ENCODE measurements around the gene TEAD2. TPM values are rescaled to one million over a fixed set of nuclear protein-coding genes. Genes with fewer than 3 reads are reported as not detected.

The TEAD2 gene
- total RNA-seq, 3 donors from 2014 or later (not counting 1 experiment from before 2014, with no cell fraction given): not detected

DNA sequence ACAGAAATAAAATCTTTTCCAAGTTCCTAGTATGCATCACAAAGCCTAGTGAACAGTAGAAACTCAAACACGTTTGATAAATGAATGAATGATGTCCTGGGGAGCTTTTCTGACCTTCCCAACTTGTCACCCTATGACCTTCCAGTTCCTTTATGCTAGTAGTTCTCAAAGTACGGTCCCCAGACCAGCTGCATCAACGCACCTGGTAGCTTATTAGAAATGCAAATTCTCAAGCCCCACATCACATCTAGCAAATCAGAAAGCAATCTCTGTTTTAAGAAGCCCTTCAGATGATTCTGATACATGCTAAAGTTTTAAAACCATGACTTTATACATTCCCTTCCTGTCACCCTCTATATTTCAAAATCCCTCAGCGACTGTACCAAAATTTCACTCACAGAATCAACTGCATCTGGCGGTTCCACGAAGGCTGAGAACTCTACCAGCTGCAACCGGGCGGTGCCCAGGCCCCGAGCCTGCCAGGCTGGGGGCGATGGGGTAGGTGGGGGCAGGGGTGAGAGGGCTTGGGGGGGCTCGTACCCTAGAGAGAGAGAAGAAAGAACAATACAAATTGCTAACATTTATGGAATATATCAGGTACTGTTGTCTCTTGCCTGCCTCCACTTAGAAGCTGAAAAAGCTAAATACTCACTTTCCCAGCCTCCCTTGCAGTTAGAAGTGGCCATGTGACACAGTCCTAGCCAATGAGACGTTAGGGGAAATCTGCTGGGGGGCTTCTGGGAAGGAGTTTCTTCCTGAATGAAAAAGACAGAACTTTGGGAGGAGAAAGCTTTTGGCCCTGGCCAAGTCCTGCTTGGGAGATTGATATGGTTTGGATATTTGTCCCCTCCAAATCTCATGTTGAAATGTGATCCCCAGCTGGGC, 13.7 kb downstream of the TEAD2 start:
- DNase-seq (no peak), ATAC-seq (no peak)
- no peaks in the 10 kb centered on the region for H3K36me3 Mint-ChIP-seq
- Histone ChIP-seq H3K36me3 (ENCODE audit: control insufficient read depth, insufficient read depth, low read length) (no peaks in the 10 kb centered on the region), H3K27ac (ENCODE audit: low read length) (no peak overlapping the region), H3K4me1 (ENCODE audit: control insufficient read depth, insufficient read depth, low read length) (peaks cover 19% of the 10 kb centered on the region), H3K27me3 (ENCODE audit: control insufficient read depth, insufficient read depth, low read length) (no peaks in the 10 kb centered on the region), H3K9me3 (ENCODE audit: control insufficient read depth, insufficient read depth, low read length) (no peaks in the 10 kb centered on the region), H3K4me3 (ENCODE audit: low read length) (no peak overlapping the region)
- no peak for TF ChIP-seq CTCF (IDR thresholded peaks at IDR 0.05)
- peaks cover 13 to 15% of the 10 kb centered on the region in 2 donors for H3K4me1 Mint-ChIP-seq
- H3K27me3 Mint-ChIP-seq (ENCODE audit: low read depth in 2 of 2): peaks cover 0 to 6% of the 10 kb centered on the region in 2 donors
- intact Hi-C loops (cut with micrococcal nuclease): no loop called here
- H3K9me3 Mint-ChIP-seq: no peaks in the 10 kb centered on the region
- 80% methylated on average over 5 of the region's 12 CpGs for WGBS (ENCODE audit: insufficient coverage)
- no peak overlapping the region for H3K27ac Mint-ChIP-seq
- H3K4me3 Mint-ChIP-seq: no peak overlapping the region

- H3K27me3 Mint-ChIP-seq (ENCODE audit: low read depth in 2 of 2): peaks cover 0 to 3% of the 10 kb centered on the region in 2 donors
- H3K9me3 Mint-ChIP-seq: no peaks in the 10 kb centered on the region
- no peaks in the 10 kb centered on the region for H3K36me3 ChIP-seq (ENCODE audit: control insufficient read depth, insufficient read depth, low read length)
- peak in 1 of 2 donors; percentile 38 for DNase-seq
- H3K4me1 ChIP-seq (ENCODE audit: control insufficient read depth, insufficient read depth, low read length): peaks cover 26% of the 10 kb centered on the region
- H3K27ac Mint-ChIP-seq: no peak overlapping the region
- peaks cover 16 to 18% of the 10 kb centered on the region in 2 donors for H3K4me1 Mint-ChIP-seq
- H3K4me3 Mint-ChIP-seq: no peak overlapping the region
- no peaks in the 10 kb centered on the region for H3K36me3 Mint-ChIP-seq
- no peak for TF ChIP-seq CTCF (IDR thresholded peaks at IDR 0.05)
- no peak for ATAC-seq
- H3K27ac ChIP-seq (ENCODE audit: low read length): no peak overlapping the region
- H3K4me3 ChIP-seq (ENCODE audit: low read length): no peak overlapping the region
- H3K9me3 ChIP-seq (ENCODE audit: control insufficient read depth, insufficient read depth, low read length): no peaks in the 10 kb centered on the region
- whole genome bisulfite sequencing (ENCODE audit: insufficient coverage): 72% methylated on average over 3 of the region's 3 CpGs
- H3K27me3 ChIP-seq (ENCODE audit: control insufficient read depth, insufficient read depth, low read length): no peaks in the 10 kb centered on the region
- intact Hi-C loops (cut with micrococcal nuclease): no loop called here
Measured at GRCh38 chr19:49347835-49348234, 14.4 kb downstream of the TEAD2 start.

DNA sequence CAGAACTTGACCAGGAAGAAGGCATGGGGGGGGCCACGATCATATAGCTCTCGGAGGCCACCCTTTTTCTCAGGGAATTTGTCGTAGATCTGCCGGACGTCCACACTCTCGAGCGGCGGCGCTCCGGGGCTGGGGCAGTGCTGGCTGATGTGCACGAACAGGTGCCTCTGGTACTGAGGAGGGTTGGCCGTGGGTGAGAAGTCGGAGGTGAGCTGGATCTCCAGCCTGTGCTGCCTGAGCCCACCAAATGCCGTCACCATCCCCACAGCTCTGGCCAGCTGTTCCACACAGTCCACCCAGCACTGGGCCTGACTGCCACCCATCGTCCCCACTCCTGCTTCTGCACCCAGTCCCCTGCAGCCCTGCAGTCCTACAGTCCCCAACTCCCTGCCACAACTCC, 15.0 kb downstream of the TEAD2 start:
- intact Hi-C loops (cut with micrococcal nuclease): no loop called here
- ATAC-seq (no peak), DNase-seq (no peak)
- H3K27ac Mint-ChIP-seq: no peak overlapping the region
- no peaks in the 10 kb centered on the region for H3K9me3 Mint-ChIP-seq
- no peaks in the 10 kb centered on the region for H3K36me3 Mint-ChIP-seq
- H3K27me3 ChIP-seq (ENCODE audit: control insufficient read depth, insufficient read depth, low read length): no peaks in the 10 kb centered on the region
- peaks cover 29% of the 10 kb centered on the region for H3K4me1 ChIP-seq (ENCODE audit: control insufficient read depth, insufficient read depth, low read length)
- TF ChIP-seq CTCF (IDR thresholded peaks at IDR 0.05): no peak
- H3K4me1 Mint-ChIP-seq: peaks cover 20 to 23% of the 10 kb centered on the region in 2 donors
- no peak overlapping the region for H3K4me3 Mint-ChIP-seq
- H3K27me3 Mint-ChIP-seq (ENCODE audit: low read depth in 2 of 2): peaks cover 0 to 3% of the 10 kb centered on the region in 2 donors
- H3K9me3 ChIP-seq (ENCODE audit: control insufficient read depth, insufficient read depth, low read length): no peaks in the 10 kb centered on the region
- no peaks in the 10 kb centered on the region for H3K36me3 ChIP-seq (ENCODE audit: control insufficient read depth, insufficient read depth, low read length)
- no peak overlapping the region for H3K4me3 ChIP-seq (ENCODE audit: low read length)
- WGBS (ENCODE audit: insufficient coverage): 95% methylated on average over 15 of the region's 15 CpGs
- H3K27ac ChIP-seq (ENCODE audit: low read length): no peak overlapping the region

Measured in natural killer cell (primary cell).